Left cardiac atrium (tissue), 4 donors: ENCODE measurements around the gene B3GNT7. TPM values are rescaled to one million over a fixed set of nuclear protein-coding genes. Genes with fewer than 3 reads are reported as not detected.

Experiments used
- ATAC-seq, 2 donors: fragments of 200-7000 bp; cut with Tn5 transposase; one replicate each; pipeline ENCODE4 v1.9.1; 2020; ENCODE audit warnings: mild to moderate bottlenecking in 2 of 2, moderate library complexity in 2 of 2
- DNase-seq: peaks from one replicate; pipeline ENCODE4 v3.0.0-alpha.2; 2020
- intact Hi-C, 2 donors: fragments of 100-400 bp; cut with DNase I; formaldehyde crosslinking; loops; one replicate each; pipeline versions ENCODE4 v1.14.1 to v1.15.1; 2022 to 2023
- microRNA-seq, 2 donors: library from miRNA; unstranded; fragments of <30 nt; microRNA quantifications; one replicate each; pipeline ENCODE4 v1.2.0, GENCODE V29; 2020
- total RNA-seq, 2 donors: library from RNA; stranded (reverse); fragmentation: NEBNext Ultra II Directional; extraction: Animal tissue kit (Norgen Biotek cat#: 25700); gene quantifications; one replicate each; pipeline ENCODE4 v1.2.1, GENCODE V29; 2021
- donor health status: DM: no; HTN: yes; CAD: no.
- donor health status: DM: no; HTN: yes; CAD: no; lungs with severe emphysema.
- donor health status: DM: yes; HTN: yes; CAD: no.
- donor health status: Dilated cardiomyopathy.

The B3GNT7 gene
- total RNA-seq, 2 donors from 2014 or later, result 4.5 to 8.0 TPM

DNA sequence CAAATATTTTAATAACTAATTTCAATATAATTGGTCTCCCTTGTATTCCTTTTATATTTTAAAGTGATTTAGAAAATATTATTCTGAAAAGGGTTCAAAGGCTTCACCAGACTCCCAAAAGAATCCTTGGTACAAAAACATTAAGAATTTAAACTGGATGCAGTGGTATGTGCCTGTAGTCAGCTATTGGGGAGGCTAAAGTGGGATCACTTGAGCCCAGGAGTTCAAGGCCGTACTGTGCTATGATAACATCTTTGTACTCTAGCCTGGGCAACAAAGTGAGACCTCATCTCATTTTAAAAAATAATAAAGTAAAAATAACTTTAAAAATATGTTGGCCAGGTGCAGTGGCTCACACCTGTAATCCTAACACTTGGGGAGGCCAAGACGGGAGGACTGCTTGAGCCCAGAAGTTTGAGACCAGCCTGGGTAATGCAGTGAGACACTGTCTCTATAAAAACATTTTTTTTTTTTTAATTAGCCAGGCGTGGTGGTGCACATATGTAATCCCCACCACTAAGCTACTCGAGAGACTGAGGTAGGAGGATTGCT lies 54.1 kb downstream of the B3GNT7 start:
- intact Hi-C loops, result loop anchor here (5.0 to 10.0 kb wide), 3 partner anchors 222 to 347 kb away; no protein-coding TSS in a partner anchor
- ATAC-seq (no peak), DNase-seq (no peak)

DNA sequence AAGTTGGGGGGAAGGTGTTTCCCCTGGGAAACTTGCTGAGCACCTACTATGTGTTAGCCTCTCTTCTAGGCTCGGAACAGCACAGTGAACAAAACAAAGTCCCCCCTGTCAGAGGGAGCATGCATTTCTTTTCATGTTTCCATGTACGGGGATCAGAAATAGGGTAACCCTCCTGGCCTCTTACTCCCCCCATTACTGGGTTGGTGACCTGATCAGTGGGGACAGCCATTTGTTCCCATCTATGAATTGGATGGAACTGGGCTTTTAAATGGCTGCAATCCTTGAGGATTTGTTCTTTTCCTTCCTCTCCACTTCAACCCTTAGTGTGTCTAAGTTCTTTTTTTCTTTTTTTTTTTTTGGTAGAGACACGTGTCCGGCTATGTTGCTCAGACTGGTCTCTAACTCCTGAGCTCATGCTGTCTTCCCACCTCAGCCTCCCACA lies 55.1 kb downstream of the B3GNT7 start:
- ATAC-seq, result no peak
- intact Hi-C loops, result loop anchor here (5.0 to 10.0 kb wide), 3 partner anchors 223 to 348 kb away; no protein-coding TSS in a partner anchor
- DNase-seq, result no peak

Small RNAs within 50 kb of the gene (microRNA-seq; reads per million reads assigned to microRNA genes)
- 0 reads per million in 2 donors for gene MIR4777

Other genes starting within 250 kb of the B3GNT7 start
- gene ARMC9, start 197.1 kb upstream of the B3GNT7 start, total RNA-seq, result 1 to 10 TPM; 3.0 to 5.9 TPM
- 100 to 1,000 TPM; 210 to 356 TPM for gene NCL, start 68.8 kb downstream of the B3GNT7 start, total RNA-seq
- under 1 TPM; 0.34 to 0.74 TPM for gene NMUR1, start 134.7 kb downstream of the B3GNT7 start, total RNA-seq
- gene TEX44, start 197.2 kb downstream of the B3GNT7 start, total RNA-seq, result not detected